NCI-H526 treated with DMSO at 0.1 percent for 48 hours (cell line): ENCODE data around the gene IL10.

Source experiments
- DNase-seq: peaks from one replicate; lab custom pipeline; 2025; lab: John Stamatoyannopoulos, UW

IL10 gene

DNA sequence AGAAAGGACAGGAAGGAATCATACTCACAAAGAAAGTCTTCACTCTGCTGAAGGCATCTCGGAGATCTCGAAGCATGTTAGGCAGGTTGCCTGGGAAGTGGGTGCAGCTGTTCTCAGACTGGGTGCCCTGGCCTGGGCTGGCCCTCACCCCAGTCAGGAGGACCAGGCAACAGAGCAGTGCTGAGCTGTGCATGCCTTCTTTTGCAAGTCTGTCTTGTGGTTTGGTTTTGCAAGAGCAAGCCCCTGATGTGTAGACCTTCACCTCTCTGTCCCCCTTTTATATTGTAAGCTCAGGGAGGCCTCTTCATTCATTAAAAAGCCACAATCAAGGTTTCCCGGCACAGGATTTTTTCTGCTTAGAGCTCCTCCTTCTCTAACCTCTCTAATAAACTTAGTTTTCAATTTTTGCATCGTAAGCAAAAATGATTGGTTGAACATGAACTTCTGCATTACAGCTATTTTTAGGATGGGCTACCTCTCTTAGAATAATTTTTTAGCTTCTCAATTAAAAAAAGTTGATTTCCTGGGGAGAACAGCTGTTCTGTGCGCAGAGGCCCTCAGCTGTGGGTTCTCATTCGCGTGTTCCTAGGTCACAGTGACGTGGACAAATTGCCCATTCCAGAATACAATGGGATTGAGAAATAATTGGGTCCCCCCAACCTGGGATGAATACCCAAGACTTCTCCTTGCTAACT, at the start of gene IL10:
Gene IL10 (minus strand): TSS at position 252 of the 695 bp plus-strand sequence. CDS start 59 bp downstream, at position 193.
- DNase-seq = no peak

DNA sequence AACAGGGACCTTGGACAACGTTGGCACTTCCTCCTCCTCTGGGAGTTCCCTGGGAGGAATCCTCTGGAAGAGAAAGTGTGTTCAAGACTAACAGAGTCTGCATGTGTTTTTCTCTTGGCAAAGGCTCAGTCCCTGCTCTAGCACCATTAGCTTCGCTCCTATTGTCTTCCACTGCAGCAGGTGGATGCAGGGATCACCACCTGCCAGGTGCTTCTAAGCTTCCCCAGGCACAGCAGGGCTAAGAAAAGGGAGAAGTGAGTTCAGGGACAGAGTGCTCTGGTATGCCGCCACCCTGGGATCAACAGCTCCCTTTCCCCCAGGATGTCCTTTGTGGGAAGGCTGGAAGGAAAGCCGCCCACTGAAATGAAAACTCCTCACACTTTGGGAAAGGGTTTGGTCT, 49.2 kb upstream of the IL10 start:
- no peak for DNase-seq

DNA sequence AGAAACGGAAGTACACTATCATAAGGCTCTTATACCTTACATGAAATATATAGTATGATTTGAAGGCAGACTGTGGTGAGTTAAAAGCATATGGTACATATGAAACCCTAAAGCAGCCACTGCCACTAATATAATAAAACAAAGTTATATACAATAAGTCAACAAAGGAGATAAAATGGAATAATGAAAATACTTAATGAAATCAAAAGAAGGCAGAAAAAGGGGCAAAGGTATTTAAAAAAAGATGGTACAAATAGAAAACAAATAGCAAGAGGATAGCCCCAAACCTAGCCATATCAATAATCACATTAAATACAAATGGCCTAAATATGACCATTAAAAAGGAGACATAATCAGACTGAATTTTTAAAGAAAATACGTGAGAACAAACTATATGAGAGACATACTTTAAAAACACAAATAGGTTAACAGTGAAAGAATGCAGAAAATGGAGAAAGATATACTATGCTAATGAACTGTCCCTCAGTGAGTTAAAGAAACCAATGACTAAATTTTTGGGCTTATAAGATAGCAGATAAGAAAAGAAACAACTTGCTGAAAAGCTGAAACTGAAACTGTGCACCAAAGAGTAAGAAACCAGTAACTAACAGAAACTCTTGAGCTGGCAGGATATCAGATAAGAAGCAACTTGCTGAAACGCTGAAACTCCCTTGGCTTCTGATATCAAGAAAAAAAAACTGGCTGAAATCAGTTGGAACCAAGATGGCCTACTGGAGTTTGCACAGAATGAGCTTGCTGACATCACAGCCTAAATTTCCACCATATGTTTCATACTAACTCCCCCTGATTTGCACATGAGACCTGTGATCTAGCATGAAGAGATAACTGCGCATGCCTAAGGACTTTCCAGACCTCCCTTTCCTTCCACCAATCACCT, 44.3 kb upstream of the IL10 start:
- DNase-seq = no peak

DNA sequence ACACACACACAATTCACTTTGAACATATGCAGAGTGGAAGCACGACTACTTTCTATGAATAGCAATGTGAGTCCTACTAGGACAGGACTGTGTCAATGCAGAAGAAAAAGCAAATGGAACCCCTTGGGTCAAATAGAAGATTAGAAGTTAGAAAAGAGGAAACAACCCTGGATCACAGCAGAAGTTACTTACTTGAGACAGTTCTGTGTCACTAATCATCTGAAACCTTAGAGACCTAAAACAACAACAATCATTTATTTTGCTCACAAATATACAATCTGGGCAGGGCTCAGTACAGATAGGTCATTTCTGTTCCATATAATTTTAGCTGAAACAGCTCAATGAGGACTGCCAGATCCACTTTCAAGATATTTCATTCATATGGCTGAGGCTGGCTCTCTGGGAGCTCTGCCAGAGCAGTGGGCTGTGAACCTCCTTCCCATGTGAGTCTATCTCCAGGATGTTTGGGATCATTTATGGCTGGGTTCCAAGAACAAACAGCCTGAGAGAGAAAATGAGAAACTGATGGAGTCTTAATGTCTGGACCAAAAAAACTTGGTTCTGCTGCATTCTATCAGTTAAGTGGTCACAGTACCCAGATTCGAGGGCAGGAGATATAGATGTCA, 42.5 kb upstream of the IL10 start:
- DNase-seq = no peak

DNA sequence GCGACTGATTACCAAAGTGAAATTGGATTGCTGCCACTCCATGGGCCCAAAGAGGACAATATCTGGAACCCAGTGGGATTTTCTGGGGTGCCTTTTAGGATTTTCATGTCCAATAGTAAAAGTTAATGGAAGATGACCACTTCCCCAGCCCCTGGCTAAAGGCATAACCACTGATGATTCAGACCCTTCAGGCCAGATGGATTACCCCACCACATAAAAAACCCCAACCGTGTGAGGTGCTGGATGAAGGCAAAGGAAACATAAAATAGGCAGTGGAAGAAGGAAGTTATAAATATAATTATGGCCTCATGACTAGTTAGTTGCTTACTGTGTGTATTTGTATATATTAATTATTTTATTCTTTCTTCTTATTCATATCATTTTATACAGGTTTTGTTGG, 40.2 kb upstream of the IL10 start:
- DNase-seq = no peak

DNA sequence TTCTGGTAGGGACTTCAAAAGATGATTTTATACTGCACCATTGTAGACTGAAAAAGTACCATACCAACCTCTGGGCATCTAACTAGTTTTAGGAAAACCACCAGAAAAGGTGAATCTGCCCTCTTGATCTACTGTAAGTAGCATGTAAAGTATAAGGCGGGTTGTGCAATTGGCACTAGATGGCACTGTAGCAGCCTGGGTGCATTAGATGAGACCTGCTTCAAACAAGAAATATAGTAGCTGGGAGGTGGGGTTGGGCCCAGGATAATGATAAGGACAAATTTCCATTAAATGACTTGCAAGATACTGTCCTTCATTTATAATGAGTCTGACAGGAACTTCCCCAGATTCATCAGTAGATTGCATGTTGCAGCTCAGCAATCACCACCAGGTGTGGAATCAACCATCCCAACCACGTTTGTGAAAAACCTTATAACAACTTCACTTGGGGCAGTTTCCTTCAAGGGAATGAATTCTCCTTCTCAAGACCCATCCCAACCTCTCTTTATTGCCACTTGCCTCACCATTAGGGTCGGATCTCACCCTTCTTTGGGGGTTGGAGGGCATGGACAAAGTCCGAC, 37.3 kb upstream of the IL10 start:
- DNase-seq = no peak

DNA sequence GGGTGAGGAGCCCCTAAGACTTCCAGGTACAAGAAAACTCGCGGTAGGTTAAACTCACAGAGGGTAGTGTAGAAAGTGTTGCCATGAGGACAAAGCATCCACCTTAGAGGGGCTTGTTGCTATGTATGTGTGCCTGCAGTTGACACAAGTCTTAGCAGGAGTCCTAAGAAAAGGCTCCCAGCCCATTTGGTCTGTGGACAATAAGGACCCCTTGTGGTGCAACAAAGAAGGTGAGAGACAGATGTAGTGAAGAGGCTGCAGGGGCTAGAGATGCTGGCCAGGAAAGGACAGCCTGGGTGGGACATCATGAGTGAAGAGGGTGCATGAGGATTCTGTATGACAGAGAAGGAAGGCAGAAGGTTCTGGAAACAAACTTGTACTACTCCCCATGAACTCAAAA, 36.3 kb upstream of the IL10 start:
- peak; percentile 11 for DNase-seq

DNA sequence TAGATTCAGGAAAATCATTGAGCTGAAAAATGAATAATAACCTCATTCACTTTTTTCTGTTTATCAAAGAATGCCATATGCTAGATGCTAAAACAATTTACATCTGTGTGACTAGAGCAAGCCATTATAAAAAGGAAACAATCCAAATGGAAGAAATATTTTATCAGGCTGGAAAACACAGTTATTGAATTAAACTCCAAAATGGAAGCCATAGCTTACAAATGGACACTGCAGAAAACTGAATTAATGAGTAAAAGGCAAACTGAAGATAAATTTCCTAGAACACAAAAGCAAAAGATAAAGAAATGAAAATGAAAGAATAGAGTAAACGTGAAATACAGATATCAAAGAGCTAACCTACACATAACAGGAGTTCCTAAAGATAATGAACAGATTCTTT, 33.1 kb upstream of the IL10 start:
- no peak for DNase-seq

DNA sequence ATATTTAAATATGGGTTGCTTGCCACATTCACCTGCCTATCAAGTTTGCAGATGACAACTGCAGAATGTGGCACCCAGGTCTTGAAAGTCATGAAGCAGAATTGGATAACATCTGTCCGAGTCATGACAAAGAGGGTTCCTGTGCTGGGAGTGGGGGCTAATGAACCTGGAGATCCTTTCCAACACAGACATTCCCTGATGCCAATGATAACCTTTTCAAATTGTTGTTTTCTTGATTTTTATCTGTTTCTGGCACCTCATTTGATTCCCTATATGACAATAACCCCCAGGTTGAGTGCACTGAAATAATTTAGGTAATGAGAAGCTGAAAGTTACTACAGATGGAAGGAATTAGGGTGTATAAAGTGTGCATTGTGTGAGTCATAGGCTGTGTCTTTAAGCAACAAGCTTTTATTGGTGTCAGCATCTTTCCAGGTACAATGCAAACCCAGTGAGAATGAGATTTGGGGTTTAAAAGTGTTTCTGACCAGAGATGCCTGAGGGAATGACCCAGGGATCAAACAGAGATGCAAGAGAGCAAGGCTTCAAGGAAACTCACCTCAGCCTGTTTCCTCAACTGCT, 32.0 kb upstream of the IL10 start:
- no peak for DNase-seq

DNA sequence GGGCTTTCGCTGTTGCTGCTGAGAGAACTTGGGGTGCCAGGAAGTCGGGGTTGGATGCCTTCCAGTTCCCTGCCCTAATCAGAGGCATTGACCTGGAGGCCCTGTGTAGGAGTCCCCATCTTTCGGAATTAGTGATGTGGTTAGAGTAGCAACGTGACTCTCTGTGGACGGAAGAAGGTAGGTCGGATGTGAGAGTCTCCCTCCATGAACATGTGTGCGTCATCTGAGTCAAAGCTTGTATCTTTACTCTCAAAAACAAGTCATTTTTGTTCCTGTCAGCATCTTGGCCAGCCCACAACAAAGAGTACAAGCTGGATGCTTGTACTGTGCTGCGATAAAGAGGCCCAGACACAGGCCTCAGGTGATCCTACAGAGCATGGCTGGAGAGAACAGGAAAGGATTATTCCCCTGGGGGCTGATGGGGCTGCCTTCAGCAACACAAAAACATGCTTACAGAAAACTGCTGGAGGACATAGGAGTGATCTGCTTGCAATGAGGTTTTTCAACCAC, 31.0 kb upstream of the IL10 start:
- DNase-seq = no peak

DNA sequence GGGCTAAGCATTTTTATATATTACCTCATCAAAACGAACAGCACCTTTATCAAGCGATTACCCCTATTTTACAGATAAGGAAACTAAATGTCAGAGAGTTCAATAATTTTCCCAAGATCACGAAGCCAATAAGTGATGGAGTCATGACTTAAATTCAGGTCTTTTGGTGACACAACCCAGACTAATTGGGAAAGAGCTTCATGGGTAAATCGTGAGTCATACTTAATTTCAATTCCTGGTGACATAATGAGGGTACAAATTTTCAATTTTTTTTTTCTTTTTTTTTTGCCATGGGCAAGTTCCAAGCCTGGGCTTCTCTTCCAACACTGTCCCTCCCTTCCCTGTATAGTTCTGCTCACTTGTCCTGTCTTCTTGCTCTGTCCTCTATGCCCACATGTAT, 30.1 kb upstream of the IL10 start:
- no peak for DNase-seq

DNA sequence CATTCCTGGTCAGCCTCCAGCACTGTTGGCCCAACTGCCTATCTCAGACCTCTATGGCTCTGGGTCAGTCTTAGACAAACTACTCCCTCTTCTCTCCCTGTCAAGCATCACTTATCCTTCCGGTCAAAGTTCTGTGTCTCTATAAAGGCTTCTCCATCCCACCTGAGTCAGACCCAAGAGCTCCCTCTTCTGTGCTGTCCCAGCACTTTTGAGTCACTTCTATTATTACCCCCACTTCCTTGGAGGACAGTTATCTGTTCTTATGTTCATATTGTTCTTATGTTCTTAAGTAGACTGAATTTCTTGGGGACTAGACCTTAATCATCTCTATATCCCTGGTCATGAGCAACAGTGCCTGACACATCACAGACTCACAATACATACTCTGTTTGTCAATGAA, 29.2 kb upstream of the IL10 start:
- no peak for DNase-seq

DNA sequence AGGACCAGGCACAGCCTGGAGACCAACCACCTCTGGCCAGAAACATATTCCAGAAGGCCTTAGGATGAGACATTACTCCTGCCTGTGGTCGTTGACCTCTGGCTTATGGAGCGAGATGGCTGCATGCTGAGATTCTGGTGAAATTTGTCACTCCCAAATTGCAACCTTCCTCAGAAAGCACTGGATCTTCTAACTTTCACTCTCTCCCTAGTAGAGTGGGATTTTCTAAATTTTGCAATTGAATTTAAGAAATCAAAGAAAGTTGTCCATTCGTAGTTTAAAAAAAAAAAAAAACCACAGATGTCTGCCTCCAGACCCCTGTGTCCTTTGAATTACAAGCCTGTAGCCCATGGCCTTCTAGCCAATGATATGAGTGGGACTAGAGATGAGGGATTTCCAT, 28.6 kb upstream of the IL10 start:
- DNase-seq = no peak

DNA sequence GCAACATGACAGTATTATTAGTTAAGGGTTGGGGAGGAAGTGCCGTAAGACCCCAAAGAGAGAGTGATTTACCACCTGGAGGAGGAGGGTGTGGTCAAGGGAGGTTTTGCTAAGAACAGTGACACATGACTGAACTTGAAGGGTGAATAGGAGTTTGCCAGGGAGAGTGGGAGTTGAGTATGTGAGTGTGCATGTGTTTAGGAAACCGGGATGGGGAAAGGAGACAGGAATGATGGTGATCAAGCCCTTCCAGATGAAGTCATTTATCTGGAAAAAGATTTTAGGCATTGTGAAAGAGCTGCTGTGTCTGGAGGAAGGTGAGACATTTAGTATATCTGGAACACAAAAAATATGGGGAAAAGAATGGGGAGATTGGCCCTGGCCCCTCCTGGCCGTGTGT, 28.1 kb upstream of the IL10 start:
- DNase-seq = no peak

DNA sequence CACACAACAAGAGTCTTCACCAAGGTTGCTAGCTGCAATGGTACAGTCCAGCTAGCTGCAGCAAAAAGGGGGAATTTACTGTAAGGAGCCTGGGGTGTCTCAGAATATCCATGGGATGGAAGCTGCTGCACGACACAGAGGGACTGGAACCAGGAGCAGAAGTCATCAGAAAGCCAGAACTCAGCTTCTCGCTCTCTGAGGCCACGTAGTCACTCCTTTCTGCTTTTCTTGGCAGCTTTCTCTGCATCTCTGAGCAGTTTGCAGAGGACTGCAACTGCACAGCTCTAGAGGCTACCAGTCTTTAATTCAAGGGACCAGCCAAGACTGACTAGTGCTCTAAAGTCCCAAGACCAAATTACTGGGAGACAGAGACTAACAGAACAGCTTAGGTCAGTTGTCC, 27.0 kb upstream of the IL10 start:
- DNase-seq = no peak

DNA sequence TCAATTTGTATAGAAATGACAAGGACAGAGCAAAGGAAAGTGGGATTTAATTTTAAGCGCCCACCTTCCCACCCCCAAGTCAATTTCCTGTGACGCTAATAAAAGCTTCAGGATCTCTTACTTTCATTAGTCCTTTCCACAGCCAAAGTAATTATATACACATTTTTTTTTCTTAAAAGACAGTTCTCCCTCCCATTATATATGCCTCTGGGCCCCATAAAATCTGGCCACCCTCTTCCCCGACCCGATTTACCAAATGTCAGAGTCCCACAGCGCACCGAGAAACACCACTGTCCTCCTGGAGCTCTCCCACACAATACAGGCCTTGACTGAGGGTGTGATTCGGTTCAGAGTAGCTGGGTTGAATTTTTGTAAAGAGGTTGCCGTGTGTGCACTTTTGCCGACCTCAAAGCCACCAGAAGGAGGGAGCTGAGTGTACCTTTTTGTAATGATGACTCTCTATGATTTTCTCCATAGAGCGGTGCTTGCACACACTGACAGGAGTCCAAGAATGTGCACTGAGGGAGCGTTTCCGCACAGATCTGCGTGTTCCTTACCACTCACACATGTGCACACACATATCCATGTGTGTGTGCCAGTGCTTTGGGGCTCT, 26.2 kb upstream of the IL10 start:
- DNase-seq = no peak

DNA sequence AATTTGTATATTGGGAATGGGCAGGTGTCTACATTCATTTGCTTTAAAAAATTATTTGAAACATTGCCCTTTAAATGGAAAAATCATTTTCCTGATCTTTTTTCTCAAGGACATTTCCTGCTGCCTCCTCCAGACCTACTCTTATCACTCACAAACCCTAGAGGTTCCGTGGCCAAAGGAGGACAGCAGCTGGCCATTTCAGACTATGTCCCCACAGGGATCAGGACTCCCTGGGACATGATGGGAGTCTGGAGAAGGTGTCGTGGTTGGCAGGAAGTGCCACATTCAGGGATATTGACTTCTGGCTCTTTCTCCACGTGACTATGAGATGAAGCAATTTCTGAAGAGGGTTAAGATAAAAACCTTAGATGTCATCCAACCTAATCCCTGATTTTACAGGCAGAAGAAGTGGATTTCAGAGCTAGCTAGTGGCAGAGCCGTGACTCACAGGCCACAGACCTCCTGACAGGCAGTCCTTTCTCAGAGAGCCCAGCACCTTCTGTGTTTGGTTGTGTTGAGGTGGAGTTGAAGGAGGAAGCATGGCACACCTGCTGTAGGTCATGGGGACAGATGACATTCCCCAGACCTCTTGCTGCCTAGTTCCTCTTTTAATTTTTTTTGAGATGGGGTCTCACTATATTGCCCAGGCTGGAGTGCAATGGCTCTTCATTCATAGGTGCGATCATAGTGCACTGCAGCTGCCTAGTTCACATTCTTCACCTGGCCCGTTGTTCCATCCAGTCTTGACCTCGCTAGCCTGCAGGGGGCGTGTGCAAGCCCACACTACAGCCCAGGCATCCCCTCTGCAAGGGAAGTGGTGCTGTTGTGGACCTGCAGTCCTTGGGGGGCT, 25.5 kb upstream of the IL10 start:
- DNase-seq = no peak

DNA sequence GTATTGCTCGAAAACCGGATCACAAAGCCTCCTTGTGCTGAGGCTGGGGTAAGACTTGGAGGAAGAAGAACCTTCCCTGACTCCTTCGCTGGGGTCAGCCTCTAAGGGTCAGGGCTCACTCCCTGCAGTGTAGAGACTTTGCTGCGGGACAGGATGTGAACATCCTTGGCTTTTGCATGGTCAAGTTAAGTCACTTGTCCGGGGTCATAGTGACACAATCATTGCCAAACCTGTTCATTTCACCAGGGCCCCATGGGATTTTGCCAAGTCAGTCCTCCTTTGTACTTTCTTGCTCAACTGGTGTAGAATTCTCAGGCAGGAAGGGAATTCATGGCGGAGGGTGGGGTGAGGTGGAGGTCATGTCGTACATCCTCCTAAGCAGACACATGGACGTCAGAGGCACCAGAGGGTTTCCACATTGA, 24.7 kb upstream of the IL10 start:
- no peak for DNase-seq

DNA sequence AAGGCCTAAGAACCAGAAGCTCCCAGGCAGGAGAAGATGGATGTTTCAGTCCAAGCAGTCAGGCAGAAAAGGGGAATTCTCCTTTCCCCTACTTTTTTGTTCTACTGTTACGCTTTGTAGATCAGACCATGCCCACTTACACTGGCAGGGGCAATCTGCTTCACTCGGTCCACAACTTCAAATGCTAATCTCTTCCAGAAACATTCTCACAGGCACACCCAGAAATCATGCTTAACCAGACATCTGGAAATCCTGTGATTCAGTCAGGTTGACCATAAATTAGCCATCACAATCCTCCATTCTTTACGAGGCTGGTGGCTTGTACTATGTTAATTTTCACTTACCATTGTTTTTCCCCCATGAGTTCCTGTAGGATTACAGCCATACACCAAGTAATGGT, 23.8 kb upstream of the IL10 start:
- no peak for DNase-seq

DNA sequence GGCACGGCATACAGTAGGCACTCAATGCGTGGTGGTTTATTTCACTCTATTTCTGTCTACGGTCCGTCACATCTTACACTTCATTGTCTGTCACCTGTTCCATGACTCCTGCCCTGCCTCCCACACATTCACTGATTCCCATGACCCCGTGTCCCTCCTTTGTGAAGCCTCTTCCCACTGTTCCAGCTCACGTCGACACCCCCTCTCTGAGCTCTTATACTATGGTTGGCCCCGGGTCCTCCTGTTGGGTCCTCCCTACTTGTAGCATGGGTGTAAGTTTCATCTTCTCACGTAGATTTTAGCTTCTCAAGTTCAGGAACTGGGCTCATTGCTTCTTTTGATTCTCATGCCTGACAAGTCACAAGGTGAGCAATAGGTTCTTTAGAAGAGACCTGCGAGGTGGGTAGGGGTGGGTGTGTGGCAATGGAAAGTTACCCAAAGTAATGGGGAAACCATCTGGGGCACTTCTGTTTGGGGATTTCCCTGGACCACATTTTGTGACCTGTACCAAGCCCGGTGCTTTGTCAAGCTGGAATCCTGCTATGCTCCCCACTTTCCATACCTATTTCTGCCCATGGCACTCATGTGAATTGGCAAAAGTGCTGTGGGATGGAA, 22.1 kb upstream of the IL10 start:
- DNase-seq = no peak
